GM12873 (cell line): ENCODE results near the gene XIRP2.

ENCODE experiments used
- CTCF ChIP-seq: IDR thresholded peaks from 2 replicates; pipeline ENCODE4 v1.5.1; 2012; ENCODE audit warnings: low read depth, mild to moderate bottlenecking, moderate library complexity, low read length, control low read depth; ENCODE audit not compliant: insufficient read depth; ENCODE audit errors: missing control alignments

XIRP2 gene

GRCh38 chr2:166901336-166901735, 13.1 kb downstream of the XIRP2 start:
- TF ChIP-seq CTCF, result no peak

GRCh38 chr2:166916987-166917386, 28.7 kb downstream of the XIRP2 start:
- TF ChIP-seq CTCF, result no peak

- no peak for TF ChIP-seq CTCF
These were observed 29.1 kb downstream of the XIRP2 start for GRCh38 chr2:166917415-166917814.

DNA sequence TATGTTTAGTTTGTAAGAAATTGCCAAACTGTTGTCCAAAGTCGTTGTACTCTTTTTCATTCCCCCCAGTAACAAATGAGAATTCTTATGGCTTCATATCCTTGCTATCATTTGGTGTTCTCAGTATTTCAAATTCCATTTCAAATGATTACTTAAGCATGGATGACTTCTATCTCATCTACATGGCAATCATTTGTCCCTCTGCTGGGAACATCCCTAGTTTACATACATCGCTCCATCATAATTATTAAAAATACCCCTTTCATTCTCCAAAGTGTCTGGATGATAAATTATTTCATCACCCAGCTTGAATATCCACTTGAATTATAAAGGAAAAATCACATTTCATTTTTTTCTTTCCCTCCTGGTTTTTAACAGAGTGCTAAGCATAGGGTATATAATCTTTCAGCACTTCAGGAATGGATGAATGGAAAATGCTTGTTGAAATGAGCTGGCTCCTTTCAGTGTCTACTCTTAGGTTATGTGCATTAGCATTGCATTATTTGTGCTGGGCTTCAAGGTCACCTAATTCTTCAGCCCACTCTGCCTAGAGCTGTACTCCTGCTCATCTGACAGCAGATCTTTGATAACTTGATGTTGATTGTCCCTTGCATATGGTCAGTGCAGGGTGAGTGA, 33.1 kb downstream of the XIRP2 start:
- no peak for TF ChIP-seq CTCF

DNA sequence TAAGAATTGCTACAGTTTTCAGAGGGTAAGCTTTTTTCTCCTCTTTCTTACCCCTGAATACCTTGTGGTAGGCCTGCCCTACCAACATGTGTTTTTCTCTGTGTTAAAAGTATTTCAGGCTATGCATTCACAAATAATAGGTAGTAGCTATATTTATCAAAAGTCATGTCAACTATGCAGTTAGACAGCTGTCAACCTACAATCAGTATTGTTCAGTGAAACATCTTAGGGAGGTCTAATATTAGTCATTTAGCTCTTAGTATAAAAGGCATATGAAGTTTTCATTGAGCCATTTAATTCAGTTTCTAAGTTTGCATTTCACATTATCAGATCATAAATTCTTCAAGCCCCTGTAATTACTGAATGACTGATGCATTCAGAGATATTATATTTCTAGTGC, 36.7 kb downstream of the XIRP2 start:
- TF ChIP-seq CTCF, result no peak

- TF ChIP-seq CTCF, result no peak
These were observed 38.4 kb downstream of the XIRP2 start for GRCh38 chr2:166926657-166927056.

- TF ChIP-seq CTCF, result no peak
These were observed 43.8 kb downstream of the XIRP2 start for GRCh38 chr2:166932032-166932431.

GRCh38 chr2:166934817-166935216, 46.5 kb downstream of the XIRP2 start:
- TF ChIP-seq CTCF, result no peak
